GM19351 (cell line): ENCODE results near the gene BTBD3.

ENCODE experiments used
- ATAC-seq: cut with Tn5 transposase; IDR thresholded peaks from one replicate; pipeline ENCODE4 v1.9.1; 2021; ENCODE audit warnings: mild to moderate bottlenecking, moderate library complexity; ENCODE audit not compliant: unreplicated experiment

BTBD3 gene

GRCh38 chr20:11965602-11966001 is 47.9 kb downstream of the BTBD3 start:
- no peak for ATAC-seq

- ATAC-seq = no peak
Measured at GRCh38 chr20:11966186-11966585, 48.5 kb downstream of the BTBD3 start.

GRCh38 chr20:11970243-11970836 is 52.6 kb downstream of the BTBD3 start:
- ATAC-seq = no peak

- no peak for ATAC-seq
Measured at GRCh38 chr20:11972478-11972877, 54.8 kb downstream of the BTBD3 start.
